Amniotic epithelial cell (primary cell): ENCODE data around the gene SMIM13.

ENCODE experiments used
- DNase-seq: peaks from one replicate; pipeline ENCODE4 v3.0.0-alpha.2; 2010; ENCODE audit warnings: low read depth

Gene SMIM13

GRCh38 chr6:11121851-11122250, 28.2 kb downstream of the SMIM13 start:
- DNase-seq, result no peak

DNA sequence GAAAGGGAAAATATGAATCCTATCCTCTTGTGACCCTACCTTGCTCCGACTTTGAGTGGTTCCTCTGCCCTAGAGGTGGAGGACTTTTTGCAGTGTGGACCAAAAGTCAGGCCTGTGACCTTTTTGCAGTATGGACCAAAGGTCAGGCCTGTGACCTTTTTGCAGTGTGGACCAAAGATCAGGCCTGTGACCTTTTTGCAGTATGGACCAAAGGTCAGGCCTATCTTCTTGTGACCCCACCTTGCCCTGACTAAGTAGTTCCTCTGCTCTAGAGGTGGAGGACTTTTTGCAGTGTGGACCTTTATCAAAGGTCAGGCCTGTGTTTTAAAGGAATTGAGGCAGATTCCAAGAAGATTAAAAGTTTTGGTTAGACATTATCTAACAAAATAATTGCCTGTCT, 28.7 kb downstream of the SMIM13 start:
- no peak for DNase-seq

- no peak for DNase-seq
Observed at GRCh38 chr6:11123978-11124377, 30.3 kb downstream of the SMIM13 start.

GRCh38 chr6:11126876-11127275, 33.2 kb downstream of the SMIM13 start:
- DNase-seq, result no peak

DNA sequence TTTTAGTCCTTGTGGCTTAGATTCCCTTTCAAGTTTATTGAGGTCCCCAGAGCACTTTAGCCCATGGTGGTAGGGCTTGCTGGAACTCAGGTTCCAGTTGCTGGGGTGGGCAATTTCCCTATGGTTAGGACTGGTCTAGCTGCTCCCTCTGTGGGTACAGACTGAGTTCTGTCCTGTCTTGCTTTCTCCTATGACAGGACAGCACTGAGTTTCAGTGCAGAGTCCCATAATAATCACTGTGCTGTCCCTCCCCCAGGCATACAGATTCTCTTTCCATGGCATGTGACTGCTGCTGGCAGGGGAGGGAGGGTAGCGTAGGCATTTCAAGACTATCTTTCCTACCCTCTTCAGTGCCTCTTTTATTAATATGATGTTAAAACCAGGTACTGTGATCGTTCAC, 35.0 kb downstream of the SMIM13 start:
- DNase-seq, result no peak

- no peak for DNase-seq
Observed at GRCh38 chr6:11129908-11130565, 36.4 kb downstream of the SMIM13 start.

DNA sequence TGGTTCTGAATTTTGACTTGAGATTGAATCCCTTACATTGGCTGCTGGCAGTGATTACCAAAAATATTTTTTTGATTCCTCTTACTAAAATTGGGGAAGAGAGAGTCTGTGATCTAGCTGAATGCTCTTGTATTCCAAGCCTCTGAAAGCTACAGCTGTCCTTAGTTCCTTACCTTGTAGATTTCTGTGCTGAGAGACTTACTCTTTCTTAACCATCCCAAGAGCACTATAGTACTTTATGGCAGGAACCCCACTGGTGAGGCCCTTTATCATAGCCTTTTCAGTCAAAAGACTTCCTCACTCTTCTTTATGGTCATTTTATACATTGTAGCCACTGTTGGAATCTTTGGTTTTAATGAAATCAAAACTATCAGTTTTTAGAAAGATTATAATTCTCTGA, 37.0 kb downstream of the SMIM13 start:
- DNase-seq, result no peak

GRCh38 chr6:11132194-11132888, 38.7 kb downstream of the SMIM13 start:
- DNase-seq, result no peak

DNA sequence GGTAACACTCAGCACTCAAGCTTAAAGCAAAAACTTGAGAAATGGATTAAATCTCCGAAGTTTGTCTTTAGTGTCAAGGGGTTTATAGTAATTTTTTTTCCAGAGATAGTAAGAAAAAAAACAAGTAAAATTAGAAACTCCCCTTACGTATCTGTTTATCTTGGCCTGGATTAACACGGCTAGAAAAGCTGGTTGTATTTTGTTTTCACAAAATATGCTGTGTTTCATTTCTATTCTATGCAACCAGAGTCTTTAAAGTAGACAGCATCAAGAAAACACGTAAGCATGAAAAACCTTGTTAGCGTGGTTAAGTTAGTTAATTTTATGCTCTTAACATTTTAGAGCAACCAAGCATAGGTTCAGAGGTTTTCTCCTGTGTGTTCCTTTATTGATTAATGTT, 39.6 kb downstream of the SMIM13 start:
- DNase-seq, result no peak

- DNase-seq, result no peak
Observed at GRCh38 chr6:11136809-11137208, 43.2 kb downstream of the SMIM13 start.

DNA sequence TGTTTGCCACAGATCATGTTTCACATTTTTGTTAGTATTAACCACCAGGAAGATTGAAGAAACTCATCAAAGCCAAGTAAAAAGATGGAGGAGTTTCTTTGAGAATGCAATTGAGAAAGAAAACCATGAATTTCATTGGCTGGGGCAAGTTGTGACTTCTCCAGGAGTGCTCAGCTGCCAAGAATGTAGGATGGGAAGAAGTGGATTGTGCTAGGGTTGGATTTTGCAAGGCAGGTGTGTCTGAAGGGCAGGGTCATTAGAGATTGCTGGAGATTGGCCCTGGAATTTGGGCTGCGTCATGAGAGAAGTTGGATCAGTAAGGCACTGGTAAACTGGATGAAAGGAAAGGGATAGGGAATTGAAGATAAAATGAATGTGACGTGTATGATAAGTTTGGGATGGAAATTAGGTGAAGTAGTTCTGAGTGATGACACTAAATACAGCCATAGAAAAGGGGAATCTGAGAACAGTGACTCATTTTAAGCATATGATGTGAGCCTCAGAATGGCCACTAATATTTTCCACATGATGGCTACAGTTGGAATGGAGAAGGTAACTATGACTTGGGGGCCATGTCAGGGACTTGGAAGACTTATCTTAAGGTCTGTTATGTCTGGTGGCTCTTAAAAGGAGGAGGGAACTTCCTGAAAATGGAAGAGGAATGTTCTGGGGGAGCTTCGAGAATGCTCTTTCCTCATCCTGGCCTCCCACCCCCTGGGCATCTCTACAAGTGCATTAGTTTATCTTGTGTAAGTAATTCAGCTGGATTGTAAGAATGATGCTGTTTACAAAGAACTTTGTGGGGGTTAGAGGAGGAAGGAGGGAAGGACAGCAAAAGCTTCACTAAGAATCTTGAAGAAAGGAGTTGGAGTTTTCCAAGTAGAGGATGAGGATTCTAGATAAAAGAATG, 45.7 kb downstream of the SMIM13 start:
- DNase-seq, result peak; percentile 60

DNA sequence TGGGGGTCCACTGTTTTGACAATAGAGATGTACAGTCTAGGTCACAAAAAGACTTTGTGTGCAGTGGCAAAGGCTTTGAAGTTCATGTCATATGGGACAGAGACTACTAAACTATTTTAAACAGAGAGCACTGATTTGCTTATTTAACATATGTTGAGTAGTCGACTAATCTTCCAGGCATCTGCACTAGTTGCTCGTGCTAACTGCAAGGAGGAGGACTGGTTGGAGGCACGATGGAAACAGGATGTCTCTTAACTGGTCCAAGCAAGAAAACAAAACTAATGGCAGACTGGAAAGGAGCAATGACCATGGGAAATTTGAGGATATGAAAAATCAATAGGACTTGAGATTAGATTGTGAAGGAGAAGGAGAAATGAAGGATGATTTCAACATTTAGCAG, 46.4 kb downstream of the SMIM13 start:
- no peak for DNase-seq

DNA sequence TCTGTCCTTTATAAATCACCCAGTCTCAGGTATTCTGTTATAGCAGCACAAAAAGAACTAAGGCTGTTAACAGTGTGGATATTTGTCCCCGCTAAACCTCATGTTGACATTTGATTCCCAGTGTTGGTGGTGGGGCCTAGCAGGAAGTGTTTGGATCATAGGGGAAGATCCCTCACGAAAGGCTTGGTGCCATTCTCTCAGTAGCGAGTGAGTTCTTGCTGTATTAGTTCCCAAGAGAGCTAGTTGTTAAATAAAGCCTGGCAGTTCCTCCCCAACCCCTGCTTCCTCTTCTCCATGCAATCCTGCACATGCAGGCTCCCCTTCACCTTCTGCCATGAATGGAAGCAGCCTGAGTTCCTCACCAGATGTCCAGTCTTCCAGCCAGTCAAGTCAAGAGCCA, 47.7 kb downstream of the SMIM13 start:
- DNase-seq, result no peak

- no peak for DNase-seq
Observed at GRCh38 chr6:11142296-11143027, 48.8 kb downstream of the SMIM13 start.

DNA sequence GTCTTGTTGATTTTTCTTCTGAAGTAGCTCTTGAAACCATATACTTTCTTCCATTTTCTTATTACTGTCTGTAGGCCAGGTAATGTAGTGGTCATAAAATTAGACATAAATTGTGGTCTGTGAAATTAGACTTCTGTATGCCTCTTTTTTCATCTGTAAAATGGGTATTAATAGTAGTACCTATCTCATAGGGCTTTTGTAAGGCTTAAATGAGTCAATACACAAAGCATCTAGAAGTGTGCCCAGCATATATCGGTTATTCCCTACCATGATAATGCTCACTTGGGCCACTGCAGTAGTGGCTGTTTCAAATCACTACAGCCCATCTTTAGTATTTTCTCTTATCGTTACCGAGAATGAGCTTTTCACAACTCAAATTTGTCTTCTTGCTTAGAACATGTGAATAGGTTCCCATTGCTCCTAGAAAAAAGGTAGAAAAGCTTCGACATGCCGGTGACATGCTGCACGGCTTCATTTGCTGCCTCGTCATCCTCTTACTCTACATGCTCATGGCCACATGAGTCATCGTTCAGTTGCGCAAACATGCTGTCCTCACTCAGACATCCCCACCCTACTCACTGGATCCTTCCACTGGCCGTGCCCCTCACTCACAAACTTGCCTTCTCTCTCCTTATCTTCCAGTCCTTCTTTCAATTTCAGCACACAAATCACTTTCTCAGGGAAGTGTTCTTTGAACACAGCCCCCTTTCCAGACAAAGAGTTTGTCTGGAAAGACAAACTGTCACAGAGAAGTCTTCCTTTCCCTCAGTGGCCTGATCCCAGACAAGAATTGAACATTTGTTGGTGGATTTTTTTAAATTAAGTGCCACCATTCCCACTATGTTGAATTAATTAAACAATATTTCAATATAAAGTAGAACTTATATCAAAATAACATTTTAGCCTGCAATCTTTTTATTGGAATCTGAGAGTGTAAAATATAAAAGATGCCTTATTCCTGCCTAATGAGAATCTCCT, 50.0 kb downstream of the SMIM13 start:
- DNase-seq, result peak; percentile 96

- peak; percentile 71 for DNase-seq
Observed at GRCh38 chr6:11144393-11144851, 50.8 kb downstream of the SMIM13 start.

- DNase-seq, result no peak
Observed at GRCh38 chr6:11146117-11146826, 52.6 kb downstream of the SMIM13 start.

- no peak for DNase-seq
Observed at GRCh38 chr6:11149551-11149950, 55.9 kb downstream of the SMIM13 start.

GRCh38 chr6:11151488-11151887, 57.9 kb downstream of the SMIM13 start:
- DNase-seq, result no peak

GRCh38 chr6:11152581-11152980, 58.9 kb downstream of the SMIM13 start:
- no peak for DNase-seq
